Measurements from ENCODE around the gene CPNE9.

DNA sequence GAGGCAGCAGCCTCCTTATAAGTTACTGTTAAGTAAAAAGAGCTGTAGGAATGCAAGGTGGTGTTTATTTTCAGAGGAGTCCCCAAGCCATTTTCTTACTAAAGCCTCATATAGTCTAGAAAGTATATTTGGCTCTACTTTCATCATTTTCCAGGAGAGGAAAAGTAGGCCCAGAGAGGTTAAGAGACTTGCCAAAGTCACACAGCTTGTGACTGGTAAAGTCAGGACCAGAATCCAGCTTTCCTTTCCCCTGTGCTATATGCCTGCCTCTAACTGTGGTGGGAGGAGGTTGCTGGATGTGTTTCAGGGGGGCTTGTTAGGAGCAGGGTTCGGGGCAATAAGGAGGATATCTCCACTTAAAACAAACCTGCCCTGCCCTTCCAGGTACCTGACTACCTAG, 38.9 kb downstream of the CPNE9 start:
- no peak for TF ChIP-seq POLR2A (IDR thresholded peaks at IDR 0.05)
- TF ChIP-seq, protein P1, sequence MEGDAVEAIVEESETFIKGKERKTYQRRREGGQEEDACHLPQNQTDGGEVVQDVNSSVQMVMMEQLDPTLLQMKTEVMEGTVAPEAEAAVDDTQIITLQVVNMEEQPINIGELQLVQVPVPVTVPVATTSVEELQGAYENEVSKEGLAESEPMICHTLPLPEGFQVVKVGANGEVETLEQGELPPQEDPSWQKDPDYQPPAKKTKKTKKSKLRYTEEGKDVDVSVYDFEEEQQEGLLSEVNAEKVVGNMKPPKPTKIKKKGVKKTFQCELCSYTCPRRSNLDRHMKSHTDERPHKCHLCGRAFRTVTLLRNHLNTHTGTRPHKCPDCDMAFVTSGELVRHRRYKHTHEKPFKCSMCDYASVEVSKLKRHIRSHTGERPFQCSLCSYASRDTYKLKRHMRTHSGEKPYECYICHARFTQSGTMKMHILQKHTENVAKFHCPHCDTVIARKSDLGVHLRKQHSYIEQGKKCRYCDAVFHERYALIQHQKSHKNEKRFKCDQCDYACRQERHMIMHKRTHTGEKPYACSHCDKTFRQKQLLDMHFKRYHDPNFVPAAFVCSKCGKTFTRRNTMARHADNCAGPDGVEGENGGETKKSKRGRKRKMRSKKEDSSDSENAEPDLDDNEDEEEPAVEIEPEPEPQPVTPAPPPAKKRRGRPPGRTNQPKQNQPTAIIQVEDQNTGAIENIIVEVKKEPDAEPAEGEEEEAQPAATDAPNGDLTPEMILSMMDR (IDR thresholded peaks at IDR 0.05), result no peak
